ENCODE data around the gene TRPM2. TPM values are rescaled to one million over a fixed set of nuclear protein-coding genes. Genes with fewer than 3 reads are reported as not detected.

The TRPM2 gene
- total and polyA plus RNA-seq, 2 donors (not counting 1 experiment from before 2014, with no cell fraction given) = not detected

DNA sequence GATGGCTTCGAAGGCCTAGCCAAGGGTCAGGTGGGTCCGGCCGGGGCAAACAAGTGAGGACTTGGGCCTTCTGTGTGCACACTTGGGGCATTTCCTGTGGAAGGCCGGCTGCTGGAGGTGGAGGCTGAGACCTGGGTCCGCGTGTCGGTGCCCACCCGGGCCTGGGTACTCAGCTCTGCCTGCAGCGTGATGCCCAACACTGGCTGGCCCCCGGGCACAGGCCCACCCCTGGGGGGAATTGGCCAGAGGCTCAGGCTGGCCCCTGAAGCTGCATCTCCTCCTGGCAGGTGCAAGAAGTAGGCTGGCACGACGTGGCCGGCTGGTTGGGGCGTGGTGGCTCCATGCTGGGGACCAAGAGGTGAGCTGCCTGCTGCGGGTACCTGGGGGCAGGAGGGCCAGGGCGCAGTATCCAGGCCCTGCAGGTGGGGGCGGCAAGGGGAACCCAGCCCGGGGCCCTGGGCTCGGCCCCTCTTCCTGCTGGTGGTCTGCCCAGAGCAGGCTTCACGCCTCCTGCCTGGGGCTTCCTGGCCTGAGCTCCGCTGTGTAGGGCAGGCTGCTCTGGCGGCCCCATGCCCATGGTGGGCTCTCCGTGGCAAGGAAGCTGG is 31.5 kb upstream of the TRPM2 start:
- peaks cover 17% of the 10 kb centered on the region for H3K36me3 ChIP-seq (ENCODE audit: control insufficient read depth, insufficient read depth, low read length)

DNA sequence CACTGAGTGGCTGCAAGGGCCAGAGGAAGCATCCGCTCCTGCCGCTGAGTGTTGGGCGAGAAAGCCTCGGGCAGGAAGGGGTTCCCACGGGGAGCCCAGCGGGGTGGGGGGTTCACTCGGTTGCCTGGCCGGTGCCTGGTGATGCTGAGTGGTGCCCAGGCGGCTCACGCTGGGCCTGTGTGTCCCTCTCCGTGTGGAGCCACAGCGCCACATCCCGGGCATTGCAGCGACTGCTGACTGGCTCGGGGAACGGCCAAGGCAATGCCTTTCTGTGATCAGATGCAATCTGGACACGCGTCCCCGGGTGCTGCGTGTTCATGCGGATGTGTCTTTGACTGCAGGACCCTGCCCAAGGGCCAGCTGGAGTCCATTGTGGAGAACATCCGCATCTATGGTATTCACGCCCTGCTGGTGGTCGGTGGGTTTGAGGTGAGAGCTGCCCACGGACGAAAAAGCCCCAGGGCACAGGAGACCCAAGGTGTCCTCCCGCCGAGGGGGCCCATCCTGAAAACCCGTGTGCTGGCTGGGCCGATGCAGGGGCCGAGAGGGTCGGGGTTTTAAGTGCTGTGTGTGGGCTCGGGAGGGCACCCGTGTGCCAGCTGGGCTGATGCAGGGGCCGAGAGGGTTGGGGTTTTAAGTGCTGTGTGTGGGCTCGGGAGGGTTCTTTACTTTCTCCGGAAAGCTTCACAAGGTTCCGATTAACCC is 30.6 kb upstream of the TRPM2 start:
- Histone ChIP-seq H3K27me3 (ENCODE audit: control insufficient read depth, insufficient read depth, low read length) (no peaks in the 10 kb centered on the region), H3K79me2 (ENCODE audit: control insufficient read depth, insufficient read depth, low read length) (no peaks in the 10 kb centered on the region), H3K4me2 (ENCODE audit: extremely low read depth, insufficient read depth, low read length) (no peak overlapping the region), H2AFZ (ENCODE audit: low read length) (no peak overlapping the region), H3K27ac (ENCODE audit: insufficient read depth, low read length) (no peak overlapping the region), H4K20me1 (ENCODE audit: control insufficient read depth, extremely low read depth, insufficient read depth, low read length) (no peaks in the 10 kb centered on the region), H3K4me3 (replicated peaks in 1 of 4; ENCODE audit: control extremely low read depth in 1 of 4, insufficient read depth in 1 of 4, low read depth in 3 of 4, low read length in 4 of 4) (no peak overlapping the region), H3K36me3 (ENCODE audit: control insufficient read depth, insufficient read depth, low read length) (peaks cover 23% of the 10 kb centered on the region), H3K4me1 (ENCODE audit: control insufficient read depth, extremely low read depth, insufficient read depth, low read length) (no peaks in the 10 kb centered on the region), H3K9ac (ENCODE audit: insufficient read depth, low read length) (no peak overlapping the region), H3K9me3 (ENCODE audit: control insufficient read depth, insufficient read depth, low read depth, low read length) (no peaks in the 10 kb centered on the region)
- TF ChIP-seq, protein P1, sequence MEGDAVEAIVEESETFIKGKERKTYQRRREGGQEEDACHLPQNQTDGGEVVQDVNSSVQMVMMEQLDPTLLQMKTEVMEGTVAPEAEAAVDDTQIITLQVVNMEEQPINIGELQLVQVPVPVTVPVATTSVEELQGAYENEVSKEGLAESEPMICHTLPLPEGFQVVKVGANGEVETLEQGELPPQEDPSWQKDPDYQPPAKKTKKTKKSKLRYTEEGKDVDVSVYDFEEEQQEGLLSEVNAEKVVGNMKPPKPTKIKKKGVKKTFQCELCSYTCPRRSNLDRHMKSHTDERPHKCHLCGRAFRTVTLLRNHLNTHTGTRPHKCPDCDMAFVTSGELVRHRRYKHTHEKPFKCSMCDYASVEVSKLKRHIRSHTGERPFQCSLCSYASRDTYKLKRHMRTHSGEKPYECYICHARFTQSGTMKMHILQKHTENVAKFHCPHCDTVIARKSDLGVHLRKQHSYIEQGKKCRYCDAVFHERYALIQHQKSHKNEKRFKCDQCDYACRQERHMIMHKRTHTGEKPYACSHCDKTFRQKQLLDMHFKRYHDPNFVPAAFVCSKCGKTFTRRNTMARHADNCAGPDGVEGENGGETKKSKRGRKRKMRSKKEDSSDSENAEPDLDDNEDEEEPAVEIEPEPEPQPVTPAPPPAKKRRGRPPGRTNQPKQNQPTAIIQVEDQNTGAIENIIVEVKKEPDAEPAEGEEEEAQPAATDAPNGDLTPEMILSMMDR (conservative IDR thresholded peaks at IDR 0.05 in 1 of 2, IDR thresholded peaks at IDR 0.05 in 1 of 2; ENCODE audit: low read depth in 1 of 2, low read length in 2 of 2) = no peak
- TF ChIP-seq EZH2 (IDR thresholded peaks at IDR 0.05; ENCODE audit: low read length, missing control alignments) = no peak
- DNase-seq (ENCODE audit: low read depth in 2 of 2) = no peak

More for the DNA sequence above, 31.5 kb upstream of the TRPM2 start:
- TF ChIP-seq, protein P1 (conservative IDR thresholded peaks at IDR 0.05 in 1 of 2, IDR thresholded peaks at IDR 0.05 in 1 of 2; ENCODE audit: low read depth in 1 of 2, low read length in 2 of 2) = no peak
- no peak for TF ChIP-seq EZH2 (IDR thresholded peaks at IDR 0.05; ENCODE audit: low read length, missing control alignments)
- H3K9me3 ChIP-seq (ENCODE audit: control insufficient read depth, insufficient read depth, low read depth, low read length) = no peaks in the 10 kb centered on the region
- DNase-seq (ENCODE audit: low read depth in 2 of 2) = no peak
- no peak overlapping the region for H3K4me3 ChIP-seq (replicated peaks in 1 of 4; ENCODE audit: control extremely low read depth in 1 of 4, insufficient read depth in 1 of 4, low read depth in 3 of 4, low read length in 4 of 4)
- no peaks in the 10 kb centered on the region for H3K4me1 ChIP-seq (ENCODE audit: control insufficient read depth, extremely low read depth, insufficient read depth, low read length)
- no peak overlapping the region for H3K9ac ChIP-seq (ENCODE audit: insufficient read depth, low read length)
- no peak overlapping the region for H3K4me2 ChIP-seq (ENCODE audit: extremely low read depth, insufficient read depth, low read length)
- H4K20me1 ChIP-seq (ENCODE audit: control insufficient read depth, extremely low read depth, insufficient read depth, low read length) = no peaks in the 10 kb centered on the region
- no peak overlapping the region for H3K27ac ChIP-seq (ENCODE audit: insufficient read depth, low read length)
- H3K79me2 ChIP-seq (ENCODE audit: control insufficient read depth, insufficient read depth, low read length) = no peaks in the 10 kb centered on the region
- no peak overlapping the region for H2AFZ ChIP-seq (ENCODE audit: low read length)
- H3K27me3 ChIP-seq (ENCODE audit: control insufficient read depth, insufficient read depth, low read length) = no peaks in the 10 kb centered on the region

DNA sequence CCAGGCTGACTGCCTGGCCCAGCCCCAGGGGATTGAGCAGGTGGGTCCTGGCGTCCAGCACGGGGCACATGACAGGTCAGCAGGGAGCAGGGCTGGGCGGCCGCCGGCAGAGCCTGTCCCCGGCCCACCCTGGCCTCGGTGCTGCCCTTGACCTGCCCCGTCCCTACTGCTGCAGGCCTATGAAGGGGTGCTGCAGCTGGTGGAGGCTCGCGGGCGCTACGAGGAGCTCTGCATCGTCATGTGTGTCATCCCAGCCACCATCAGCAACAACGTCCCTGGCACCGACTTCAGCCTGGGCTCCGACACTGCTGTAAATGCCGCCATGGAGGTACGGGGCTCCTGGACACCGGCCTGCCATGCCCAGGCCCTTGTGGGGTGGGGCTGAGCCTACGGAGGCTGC is 29.8 kb upstream of the TRPM2 start:
- Histone ChIP-seq H3K9me3 (ENCODE audit: control insufficient read depth, insufficient read depth, low read depth, low read length) (no peaks in the 10 kb centered on the region), H3K4me3 (replicated peaks in 1 of 4; ENCODE audit: control extremely low read depth in 1 of 4, insufficient read depth in 1 of 4, low read depth in 3 of 4, low read length in 4 of 4) (no peak overlapping the region), H3K27ac (ENCODE audit: insufficient read depth, low read length) (no peak overlapping the region), H4K20me1 (ENCODE audit: control insufficient read depth, extremely low read depth, insufficient read depth, low read length) (no peaks in the 10 kb centered on the region), H3K27me3 (ENCODE audit: control insufficient read depth, insufficient read depth, low read length) (no peaks in the 10 kb centered on the region), H3K36me3 (ENCODE audit: control insufficient read depth, insufficient read depth, low read length) (peaks cover 23% of the 10 kb centered on the region), H3K4me1 (ENCODE audit: control insufficient read depth, extremely low read depth, insufficient read depth, low read length) (no peaks in the 10 kb centered on the region), H3K4me2 (ENCODE audit: extremely low read depth, insufficient read depth, low read length) (no peak overlapping the region), H2AFZ (ENCODE audit: low read length) (no peak overlapping the region), H3K79me2 (ENCODE audit: control insufficient read depth, insufficient read depth, low read length) (no peaks in the 10 kb centered on the region), H3K9ac (ENCODE audit: insufficient read depth, low read length) (no peak overlapping the region)
- no peak for DNase-seq (ENCODE audit: low read depth in 2 of 2)
- no peak for TF ChIP-seq EZH2 (IDR thresholded peaks at IDR 0.05; ENCODE audit: low read length, missing control alignments)
- TF ChIP-seq, protein P1 (conservative IDR thresholded peaks at IDR 0.05 in 1 of 2, IDR thresholded peaks at IDR 0.05 in 1 of 2; ENCODE audit: low read depth in 1 of 2, low read length in 2 of 2) = no peak
